HEK293 (cell line): ENCODE results near the gene AKAP8L.

ENCODE experiments used
- CTCF ChIA-PET: fragments of 350-600 bp; formaldehyde crosslinking; extraction: SDS; loops from one replicate; lab custom pipeline; 2021; ENCODE audit warnings: antibody characterized with exemption; lab: Yijun Ruan, JAX
- POLR2A ChIA-PET: fragments of 300-600 bp; formaldehyde crosslinking; extraction: SDS; loops from one replicate; lab custom pipeline; 2020; ENCODE audit warnings: antibody characterized with exemption, inconsistent platforms; lab: Yijun Ruan, JAX
- H3K27ac ChIP-seq: fragments of 200-500 bp; sonication (Bioruptor generic); 2 replicates; pipeline ENCODE4 v1.5.1; 2014; ENCODE audit warnings: low read depth, low read length, control low read depth, inconsistent platforms; ENCODE audit errors: extremely low read depth
- H3K36me3 ChIP-seq, 2 experiments: fragments of 200-500 bp in 1 of 2; sonication (Bioruptor generic) in 1 of 2; 1 replicate in 1 of 2; 2 replicates in 1 of 2; pipeline ENCODE4 v1.5.1; 2014 to 2017; ENCODE audit warnings: inconsistent platforms in 2 of 2, low read length in 2 of 2; ENCODE audit not compliant: control insufficient read depth in 2 of 2, insufficient read depth in 1 of 2
- H3K4me1 ChIP-seq: fragments of 200-500 bp; sonication (Bioruptor generic); 2 replicates; pipeline ENCODE4 v1.5.1; 2014; ENCODE audit warnings: mild to moderate bottlenecking, low read length, inconsistent platforms; ENCODE audit not compliant: control insufficient read depth, insufficient read depth
- H3K4me3 ChIP-seq: 2 replicates; pipeline ENCODE4 v1.5.1; 2011; ENCODE audit warnings: low read depth, mild to moderate bottlenecking, control low read depth, low read length, moderate library complexity
- H3K9me3 ChIP-seq: fragments of 200-500 bp; sonication (Bioruptor generic); 2 replicates; pipeline ENCODE4 v1.5.1; 2014; ENCODE audit warnings: low read depth, low read length, inconsistent platforms; ENCODE audit not compliant: control insufficient read depth, insufficient read depth
- GLI4 ChIP-seq: fragments of 450-650 bp; formaldehyde crosslinking; IDR thresholded peaks from 2 replicates; pipeline ENCODE4 v1.5.1; 2016; ENCODE audit warnings: missing biosample characterization, missing genetic modification characterization
- HOXC10 ChIP-seq: sonication (generic); formaldehyde crosslinking; IDR thresholded peaks from 2 replicates; pipeline ENCODE4 v1.8.1; 2023; ENCODE audit warnings: mild to moderate bottlenecking, missing genetic modification reagents
- KLF1 ChIP-seq: fragments of 450-650 bp; formaldehyde crosslinking; IDR thresholded peaks from 2 replicates; pipeline ENCODE4 v1.5.1; 2016; ENCODE audit warnings: missing biosample characterization, missing genetic modification characterization
- KLF9 ChIP-seq: fragments of 450-650 bp; formaldehyde crosslinking; IDR thresholded peaks from 2 replicates; pipeline ENCODE4 v1.5.1; 2016; ENCODE audit warnings: missing biosample characterization, missing genetic modification characterization, low read depth
- MYNN ChIP-seq: fragments of 450-650 bp; formaldehyde crosslinking; IDR thresholded peaks from 2 replicates; pipeline ENCODE4 v1.5.1; 2016; ENCODE audit warnings: missing biosample characterization, missing genetic modification characterization, borderline replicate concordance
- PRDM1 ChIP-seq: fragments of 450-650 bp; formaldehyde crosslinking; IDR thresholded peaks from 2 replicates; pipeline ENCODE4; 2016; ENCODE audit warnings: missing biosample characterization, missing genetic modification characterization
- SETDB1 ChIP-seq: IDR thresholded peaks from one replicate; pipeline ENCODE4 v1.6.1; 2017; ENCODE audit warnings: mild to moderate bottlenecking, low read length, moderate library complexity, mixed read lengths; ENCODE audit not compliant: insufficient read length
- SP2 ChIP-seq: fragments of 450-650 bp; formaldehyde crosslinking; IDR thresholded peaks from 2 replicates; pipeline ENCODE4 v1.5.1; 2016; ENCODE audit warnings: missing biosample characterization, missing genetic modification characterization
- TCF7L2 ChIP-seq: IDR thresholded peaks from 2 replicates; pipeline ENCODE4 v1.6.1; 2011; ENCODE audit warnings: low read depth, mild to moderate bottlenecking, inconsistent platforms, low read length, moderate library complexity, borderline replicate concordance
- ZBTB17 ChIP-seq: fragments of 450-650 bp; formaldehyde crosslinking; IDR thresholded peaks from 2 replicates; pipeline ENCODE4 v1.5.1; 2016; ENCODE audit warnings: missing biosample characterization, missing genetic modification characterization
- ZBTB21 ChIP-seq: fragments of 450-650 bp; formaldehyde crosslinking; IDR thresholded peaks from 2 replicates; pipeline ENCODE4 v1.5.1; 2017; ENCODE audit warnings: missing biosample characterization, missing genetic modification characterization
- ZNF112 ChIP-seq: fragments of 450-650 bp; formaldehyde crosslinking; IDR thresholded peaks from 2 replicates; pipeline ENCODE4 v1.5.0; 2017; ENCODE audit warnings: missing biosample characterization, missing genetic modification characterization
- ZNF23 ChIP-seq: fragments of 450-650 bp; formaldehyde crosslinking; IDR thresholded peaks from 2 replicates; pipeline ENCODE4 v1.5.1; 2016; ENCODE audit warnings: missing biosample characterization, missing genetic modification characterization, borderline replicate concordance
- ZNF274 ChIP-seq, 2 experiments: fragments of 200-500 bp in 1 of 2; fragments of 450-650 bp in 1 of 2; sonication (Bioruptor generic) in 1 of 2; formaldehyde crosslinking in 1 of 2; IDR thresholded peaks; 2 replicates each; pipeline versions ENCODE4 v1.5.1 to v1.6.1; 2014 to 2016; ENCODE audit warnings: borderline replicate concordance in 1 of 2, inconsistent platforms in 1 of 2, low read length in 1 of 2, missing biosample characterization in 1 of 2, missing genetic modification characterization in 1 of 2
- ZNF341 ChIP-seq: fragments of 450-650 bp; formaldehyde crosslinking; IDR thresholded peaks from 2 replicates; pipeline ENCODE4; 2016; ENCODE audit warnings: low read depth, missing biosample characterization, missing genetic modification characterization
- ZNF350 ChIP-seq: fragments of 450-650 bp; formaldehyde crosslinking; IDR thresholded peaks from 2 replicates; pipeline ENCODE4 v1.5.0; 2017; ENCODE audit warnings: missing biosample characterization, mild to moderate bottlenecking, missing genetic modification characterization
- ZNF433 ChIP-seq: fragments of 450-650 bp; formaldehyde crosslinking; IDR thresholded peaks from 2 replicates; pipeline ENCODE4 v1.5.1; 2016; ENCODE audit warnings: missing biosample characterization, missing genetic modification characterization, low read depth
- ZNF449 ChIP-seq: fragments of 450-650 bp; formaldehyde crosslinking; IDR thresholded peaks from 2 replicates; pipeline ENCODE4 v1.5.1; 2017; ENCODE audit warnings: missing biosample characterization, mild to moderate bottlenecking, missing genetic modification characterization, moderate library complexity
- ZNF544 ChIP-seq: fragments of 450-650 bp; formaldehyde crosslinking; IDR thresholded peaks from 2 replicates; pipeline ENCODE4 v1.5.0; 2017; ENCODE audit warnings: missing biosample characterization, missing genetic modification characterization
- ZNF560 ChIP-seq: fragments of 450-650 bp; formaldehyde crosslinking; IDR thresholded peaks from 2 replicates; pipeline ENCODE4 v1.5.1; 2017; ENCODE audit warnings: missing biosample characterization, missing genetic modification characterization, borderline replicate concordance
- ZNF561 ChIP-seq: fragments of 450-650 bp; IDR thresholded peaks from 2 replicates; pipeline ENCODE4 v1.5.1; 2018; ENCODE audit warnings: missing biosample characterization, missing genetic modification characterization, borderline replicate concordance
- ZNF629 ChIP-seq: fragments of 450-650 bp; formaldehyde crosslinking; IDR thresholded peaks from 2 replicates; pipeline ENCODE4 v1.5.1; 2017; ENCODE audit warnings: missing biosample characterization, missing genetic modification characterization
- ZNF768 ChIP-seq: fragments of 450-650 bp; formaldehyde crosslinking; IDR thresholded peaks from 2 replicates; pipeline ENCODE4 v1.5.1; 2018; ENCODE audit warnings: missing biosample characterization, mild to moderate bottlenecking, missing genetic modification characterization
- ZNF776 ChIP-seq: fragments of 450-650 bp; formaldehyde crosslinking; IDR thresholded peaks from 2 replicates; pipeline ENCODE4 v1.5.0; 2017; ENCODE audit warnings: missing biosample characterization, missing genetic modification characterization, borderline replicate concordance
- ZNF792 ChIP-seq: fragments of 450-650 bp; formaldehyde crosslinking; IDR thresholded peaks from 2 replicates; pipeline ENCODE4 v1.5.1; 2016; ENCODE audit warnings: missing biosample characterization, missing genetic modification characterization

AKAP8L gene

GRCh38 chr19:15464394-15465385 lies 45.9 kb upstream of the AKAP8L start, which contains the start of gene RASAL3:
Gene RASAL3, minus strand, starts transcription at chr19:15464544. Its CDS starts 186 bp downstream, at chr19:15464358.
- Histone ChIP-seq H3K4me3 (no peak within 1 kb of the TSS), H3K27ac (no peak within 1 kb of the TSS), H3K4me1 (no peaks in the 10 kb centered on the region), H3K36me3 (no peaks in the 10 kb centered on the region), H3K9me3 (no peaks in the 10 kb centered on the region)
- CTCF ChIA-PET = interaction anchor here (0.7 kb wide), 1 partner anchor 40 kb away, joined by 3 read pairs; no protein-coding TSS in a partner anchor
- TF ChIP-seq ZNF792 (tag by site-specific recombination) (no peak), KLF1 (tag by site-specific recombination) (no peak), ZNF544 (no peak), ZNF112 (tag by site-specific recombination) (no peak), KLF9 (tag by site-specific recombination) (no peak), TCF7L2 (no peak), ZNF350 (tag by site-specific recombination) (no peak), ZNF629 (tag by site-specific recombination) (no peak), ZNF341 (tag by site-specific recombination) (no peak), ZNF560 (no peak), ZBTB21 (tag by site-specific recombination) (no peak), GLI4 (no peak), PRDM1 (no peak), ZNF561 (tag by site-specific recombination) (no peak), SP2 (tag by site-specific recombination) (no peak), SETDB1 (no peak), ZNF274 (IDR thresholded peaks at IDR 0.05; ENCODE audit: low read length) (no peak), ZNF274 (tag by site-specific recombination; IDR thresholded peaks at IDR 0.05; ENCODE audit: borderline replicate concordance) (no peak)
- POLR2A ChIA-PET = no interaction called here

GRCh38 chr19:15463861-15464371 lies 45.1 kb upstream of the AKAP8L start:
- ChIA-PET POLR2A (no interaction called here), CTCF (interaction anchor here (0.7 kb wide), 2 partner anchors 10 to 39 kb away, joined by 3 to 4 read pairs; no protein-coding TSS in a partner anchor)
- no peak overlapping the region for H3K4me3 ChIP-seq
- H3K36me3 ChIP-seq = no peaks in the 10 kb centered on the region
- TF ChIP-seq ZBTB17 (tag by site-specific recombination) = no peak
- no peak for TF ChIP-seq ZNF776 (tag by site-specific recombination)
- TF ChIP-seq MYNN (tag by site-specific recombination) = no peak
- H3K27ac ChIP-seq = no peak overlapping the region
- H3K4me1 ChIP-seq = no peaks in the 10 kb centered on the region
- no peaks in the 10 kb centered on the region for H3K9me3 ChIP-seq

- POLR2A ChIA-PET = no interaction called here
- Histone ChIP-seq H3K27ac (no peak overlapping the region), H3K36me3 (no peaks in the 10 kb centered on the region), H3K4me1 (no peaks in the 10 kb centered on the region; the same call in 1 of the 2 replicates), H3K4me3 (no peak overlapping the region), H3K9me3 (no peaks in the 10 kb centered on the region)
- CTCF ChIA-PET = no interaction called here
- TF ChIP-seq ZNF23 (no peak), HOXC10 (CRISPR knock-in tag) (no peak), ZNF350 (tag by site-specific recombination) (no peak), ZNF768 (tag by site-specific recombination) (peak; percentile 79; the same call in 1 of the 2 replicates), ZNF449 (tag by site-specific recombination) (peak; percentile 69), ZNF433 (tag by site-specific recombination) (no peak)
Observed at GRCh38 chr19:15461694-15462093, 42.9 kb upstream of the AKAP8L start.
